Activated CD8-positive, alpha-beta memory T cell treated with anti-CD3 and anti-CD28 coated beads for 36 hours (primary cell): ENCODE measurements around the gene LST1. TPM values are rescaled to one million over a fixed set of nuclear protein-coding genes. Genes with fewer than 3 reads are reported as not detected.

Experiments
- CTCF ChIA-PET: fragments of 350-600 bp; sonication (Branson Sonifier 250); formaldehyde crosslinking; loops from one replicate; lab custom pipeline; 2021; ENCODE audit warnings: antibody characterized with exemption; lab: Charles Lee
- POLR2A ChIA-PET: fragments of 350-600 bp; sonication (Branson Sonifier 250); formaldehyde crosslinking; loops from one replicate; lab custom pipeline; 2021; ENCODE audit warnings: antibody characterized with exemption; lab: Charles Lee
- total RNA-seq, 2 experiments: library from RNA; stranded (reverse); gene quantifications; one replicate each; pipeline ENCODE4 v1.2.3, GENCODE V29; 2021

LST1 gene
- 10 to 100 TPM; 16.3 to 19.2 TPM for total RNA-seq

DNA sequence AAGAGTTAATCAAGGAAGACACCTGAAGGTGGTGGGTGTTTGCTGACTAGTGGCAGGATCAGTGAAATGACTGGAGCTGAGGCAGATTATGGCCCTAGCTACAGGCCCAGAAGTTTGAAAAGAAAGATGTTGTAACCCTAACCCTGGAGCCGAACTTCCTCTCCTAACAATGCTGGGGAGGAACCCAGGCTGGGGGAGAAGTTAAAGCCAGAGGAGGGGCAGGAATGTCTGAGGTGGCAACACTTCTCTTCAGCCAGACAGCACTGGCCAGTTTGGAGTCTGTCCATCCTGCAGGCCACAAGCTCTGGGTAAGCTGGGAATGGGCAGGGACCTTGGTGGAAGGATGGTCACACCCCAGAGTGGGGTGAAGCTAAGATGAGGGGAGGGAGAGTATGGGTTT, at the start of gene LST1:
LST1 (plus strand) TSS at position 270 of the 400 bp plus-strand sequence. CDS start 1,023 bp downstream, outside the sequence.
- POLR2A ChIA-PET: interaction anchor here (1.1 to 3.2 kb wide), 2 partner anchors 11 to 27 kb away, joined by 3 to 18 read pairs; partner anchors contain the start of gene TNF
- CTCF ChIA-PET: interaction anchor here (0.9 to 12.2 kb wide), 8 partner anchors 8 to 771 kb away, joined by 3 to 300 read pairs (median 9); partner anchors contain the start of genes ATP6V1G2, DDX39B, NCR3 and NFKBIL1

- ChIA-PET CTCF (interaction anchor here (1.3 to 24.4 kb wide), 4 partner anchors 7 to 58 kb away, joined by 3 to 348 read pairs (median 8); partner anchors contain the start of genes ATP6V1G2 and NCR3), POLR2A (no interaction called here)
Measured at GRCh38 chr6:31538805-31539400, 47.2 kb upstream of the LST1 start.

DNA sequence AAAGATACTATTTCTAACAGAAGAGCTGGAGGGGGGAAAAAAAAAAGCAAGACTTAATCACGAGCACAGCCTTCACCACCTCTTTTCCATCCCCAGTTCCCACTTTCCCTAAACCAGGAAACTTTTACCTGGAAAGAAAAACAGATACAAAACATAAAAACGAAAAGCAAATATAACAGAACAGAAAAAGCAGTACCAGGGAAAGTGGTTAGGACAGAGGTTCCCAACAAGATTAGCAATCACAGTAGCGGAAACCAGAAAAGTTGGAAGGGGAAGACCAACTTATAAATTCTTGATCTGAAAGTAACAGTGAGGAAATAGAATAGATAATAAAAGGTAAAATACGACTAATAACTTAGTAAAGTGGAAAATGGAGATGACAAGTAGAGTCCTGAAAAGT, 45.4 kb upstream of the LST1 start:
- CTCF ChIA-PET: interaction anchor here (1.5 to 24.4 kb wide), 4 partner anchors 42 to 56 kb away, joined by 6 to 348 read pairs (median 10); partner anchors contain the start of genes LST1, LTB and NCR3
- POLR2A ChIA-PET: interaction anchor here (1.0 to 2.9 kb wide), 4 partner anchors 34 to 274 kb away, joined by 5 to 23 read pairs (median 11); partner anchors contain the start of genes C6orf47, MICB and TNF

GRCh38 chr6:31541059-31541657, 44.9 kb upstream of the LST1 start:
- CTCF ChIA-PET: interaction anchor here (0.7 to 24.4 kb wide), 9 partner anchors 10 to 122 kb away, joined by 3 to 348 read pairs (median 6); partner anchors contain the start of genes LST1, LTB, MICB and NCR3
- POLR2A ChIA-PET: interaction anchor here (0.7 to 2.9 kb wide), 15 partner anchors 8 to 322 kb away, joined by 3 to 23 read pairs (median 5); partner anchors contain the start of genes C6orf47, LTB, MICB and NEU1

- POLR2A ChIA-PET: interaction anchor here (0.6 to 2.9 kb wide), 16 partner anchors 9 to 321 kb away, joined by 3 to 23 read pairs (median 5); partner anchors contain the start of genes C6orf47, LTB, MICB and NEU1
- CTCF ChIA-PET: interaction anchor here (0.7 to 24.4 kb wide), 11 partner anchors 9 to 122 kb away, joined by 3 to 348 read pairs (median 6); partner anchors contain the start of genes LST1, LTB, MICB and NCR3
Measured at GRCh38 chr6:31541658-31542521, 44.2 kb upstream of the LST1 start, which contains the start of gene DDX39B. DDX39B (minus strand) TSS chr6:31542003; CDS start chr6:31540532, 1,471 bp downstream.

- POLR2A ChIA-PET: no interaction called here
- CTCF ChIA-PET: interaction anchor here (8.7 to 24.4 kb wide), 2 partner anchors 40 to 53 kb away, joined by 112 to 348 read pairs; partner anchors contain the start of genes LST1, LTB and NCR3
Measured at GRCh38 chr6:31543639-31544038, 42.4 kb upstream of the LST1 start.

DNA sequence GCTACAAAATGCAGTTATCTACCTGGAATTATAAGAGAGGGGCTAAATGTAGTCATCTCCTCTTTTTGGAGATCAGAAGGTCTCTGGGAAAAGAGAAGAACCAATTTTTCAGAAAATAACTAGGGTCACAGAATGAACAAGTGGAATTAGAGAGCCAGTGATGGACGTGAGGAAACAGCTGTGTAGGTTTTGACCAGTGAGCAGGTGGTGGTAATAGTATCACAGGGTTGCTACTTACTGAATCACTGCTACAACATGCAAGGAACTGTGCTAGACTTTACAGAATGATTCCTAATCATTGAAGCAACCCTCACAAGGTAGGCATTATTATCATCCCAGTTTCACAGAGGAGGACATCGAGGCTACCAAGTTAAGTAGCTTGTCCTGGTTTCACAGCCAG, 41.4 kb upstream of the LST1 start:
- CTCF ChIA-PET: interaction anchor here (8.7 to 24.4 kb wide), 2 partner anchors 39 to 52 kb away, joined by 112 to 348 read pairs; partner anchors contain the start of genes LST1, LTB and NCR3
- POLR2A ChIA-PET: no interaction called here

GRCh38 chr6:31545291-31545690, 40.8 kb upstream of the LST1 start:
- ChIA-PET POLR2A (no interaction called here), CTCF (interaction anchor here (0.6 to 24.4 kb wide), 4 partner anchors 26 to 52 kb away, joined by 4 to 348 read pairs (median 88); partner anchors contain the start of genes LST1, LTB, NCR3 and TNF)

- POLR2A ChIA-PET: interaction anchor here (1.2 to 1.3 kb wide), 2 partner anchors 29 to 30 kb away, joined by 3 to 5 read pairs; partner anchors contain the start of gene TNF
- CTCF ChIA-PET: interaction anchor here (0.7 to 24.4 kb wide), 14 partner anchors 8 to 1702 kb away, joined by 3 to 348 read pairs (median 4); partner anchors contain the start of genes LST1, LTA, LTB and NCR3
Measured at GRCh38 chr6:31546339-31546957, 39.6 kb upstream of the LST1 start, which contains the start of gene ATP6V1G2. ATP6V1G2 (minus strand) TSS chr6:31546608; CDS start chr6:31546559, 49 bp downstream.

DNA sequence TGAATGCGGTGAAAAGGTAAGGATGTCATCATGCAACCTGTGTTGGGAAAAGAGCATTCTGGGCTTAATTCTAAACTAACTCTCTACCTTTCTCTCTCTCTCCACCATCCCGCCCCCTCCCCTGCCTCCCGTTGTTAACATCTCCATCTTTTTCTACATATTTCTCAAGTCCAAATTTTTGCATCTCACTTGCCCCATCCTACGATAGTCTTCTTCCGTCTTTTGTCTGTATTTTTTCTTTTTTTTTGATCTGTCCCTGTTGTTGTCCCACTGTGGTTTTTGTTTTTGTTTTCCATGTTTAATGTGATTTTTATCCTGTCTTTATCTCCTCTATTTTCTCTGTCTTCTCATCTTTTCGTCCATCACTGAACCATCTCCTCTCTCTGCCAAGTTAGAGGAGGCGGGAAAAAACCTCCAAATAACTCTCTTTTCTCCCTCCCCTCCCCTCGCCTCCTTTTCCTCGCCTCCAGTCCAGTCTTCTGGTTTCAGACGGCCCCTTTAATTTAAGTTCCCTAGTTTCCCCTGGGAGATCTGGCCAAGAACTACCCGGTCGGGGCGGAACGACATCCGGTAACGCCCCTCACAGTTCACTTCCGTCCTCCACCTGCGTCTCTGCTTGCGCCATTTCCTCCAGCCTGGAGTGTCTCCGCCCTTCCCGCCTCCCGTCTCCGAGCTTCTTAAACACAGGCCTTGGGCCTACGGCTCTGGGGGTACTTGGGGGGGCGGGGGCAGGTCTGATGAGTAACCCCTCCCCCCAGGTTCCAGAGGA, 38.9 kb upstream of the LST1 start, which contains the start of gene NFKBIL1:
NFKBIL1 (plus strand) TSS at position 651 of the 769 bp plus-strand sequence; CDS start at position 738, 87 bp downstream.
- ChIA-PET CTCF (interaction anchor here (0.7 to 24.4 kb wide), 13 partner anchors 9 to 1701 kb away, joined by 3 to 348 read pairs (median 4); partner anchors contain the start of genes LST1, LTA, LTB and NCR3), POLR2A (interaction anchor here (0.6 to 1.5 kb wide), 4 partner anchors 28 to 52 kb away, joined by 3 to 5 read pairs (median 4); partner anchors contain the start of gene TNF)

DNA sequence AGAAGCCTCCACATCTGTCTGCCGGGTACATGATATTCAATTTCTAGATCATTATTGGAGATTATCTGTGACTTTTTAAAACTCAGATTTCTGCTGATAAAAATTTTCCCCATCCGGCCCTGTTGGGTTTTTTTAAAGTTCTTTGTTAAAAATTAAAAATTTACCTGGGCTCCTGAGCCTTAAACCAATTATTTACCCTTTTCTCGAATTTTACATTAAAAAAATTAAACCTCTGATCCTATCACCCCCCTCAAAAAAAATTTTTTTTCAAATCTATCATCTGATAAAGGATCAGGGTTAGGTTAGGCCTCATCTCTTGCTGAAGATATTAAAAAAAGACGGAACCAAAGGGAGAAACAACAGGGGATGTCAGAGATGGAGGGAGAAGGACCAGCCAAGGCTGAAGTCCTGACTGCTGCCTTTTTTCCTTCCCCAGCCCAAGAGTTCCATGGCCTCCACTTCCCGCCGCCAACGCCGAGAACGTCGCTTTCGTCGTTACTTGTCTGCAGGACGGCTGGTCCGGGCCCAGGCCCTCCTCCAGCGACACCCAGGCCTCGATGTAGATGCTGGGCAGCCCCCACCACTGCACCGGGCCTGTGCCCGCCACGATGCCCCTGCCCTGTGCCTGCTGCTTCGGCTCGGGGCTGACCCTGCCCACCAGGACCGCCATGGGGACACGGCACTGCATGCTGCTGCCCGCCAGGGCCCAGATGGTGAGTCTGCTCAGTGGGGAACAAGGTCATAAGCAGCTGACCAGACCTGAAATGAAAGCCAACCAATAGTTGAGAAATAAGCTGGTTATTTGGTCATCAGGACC, 38.1 kb upstream of the LST1 start:
- CTCF ChIA-PET: interaction anchor here (0.7 to 24.4 kb wide), 7 partner anchors 12 to 67 kb away, joined by 3 to 348 read pairs (median 12); partner anchors contain the start of genes AIF1, LST1, LTB and NCR3
- POLR2A ChIA-PET: interaction anchor here (1.2 to 1.5 kb wide), 3 partner anchors 27 to 51 kb away, joined by 3 to 5 read pairs (median 4); partner anchors contain the start of gene TNF

GRCh38 chr6:31548544-31548873, 37.6 kb upstream of the LST1 start:
- ChIA-PET POLR2A (interaction anchor here (0.5 to 1.5 kb wide), 2 partner anchors 24 to 50 kb away, joined by 4 read pairs; no protein-coding TSS in a partner anchor), CTCF (interaction anchor here (1.1 to 24.4 kb wide), 6 partner anchors 11 to 67 kb away, joined by 3 to 348 read pairs (median 38); partner anchors contain the start of genes AIF1, LST1, LTB and NCR3)

DNA sequence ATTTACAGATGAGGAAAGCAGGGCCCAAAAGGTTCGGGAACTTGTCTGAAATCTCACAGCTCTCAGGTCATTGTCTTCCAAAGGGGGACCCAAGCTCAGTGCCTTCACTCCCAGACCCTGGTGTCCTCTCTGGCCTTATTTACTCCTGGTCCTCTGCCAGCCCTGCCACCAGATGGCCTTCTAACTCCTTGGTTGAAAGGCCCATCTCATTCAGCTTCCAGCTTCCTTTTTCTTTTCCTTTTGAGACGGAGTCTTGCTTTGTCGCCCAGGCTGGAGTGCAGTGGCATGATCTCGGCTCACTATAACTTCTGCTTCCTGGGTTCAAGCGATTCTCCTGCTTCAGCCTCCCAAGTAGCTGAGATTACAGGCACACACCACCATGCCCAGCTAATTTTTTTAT, 34.7 kb upstream of the LST1 start:
- CTCF ChIA-PET: interaction anchor here (0.7 to 24.4 kb wide), 13 partner anchors 8 to 103 kb away, joined by 3 to 348 read pairs (median 5); partner anchors contain the start of genes DDX39B, LST1, LTB and NCR3
- POLR2A ChIA-PET: interaction anchor here (0.8 to 2.2 kb wide), 5 partner anchors 10 to 69 kb away, joined by 3 to 9 read pairs (median 3); partner anchors contain the start of genes DDX39B and TNF

DNA sequence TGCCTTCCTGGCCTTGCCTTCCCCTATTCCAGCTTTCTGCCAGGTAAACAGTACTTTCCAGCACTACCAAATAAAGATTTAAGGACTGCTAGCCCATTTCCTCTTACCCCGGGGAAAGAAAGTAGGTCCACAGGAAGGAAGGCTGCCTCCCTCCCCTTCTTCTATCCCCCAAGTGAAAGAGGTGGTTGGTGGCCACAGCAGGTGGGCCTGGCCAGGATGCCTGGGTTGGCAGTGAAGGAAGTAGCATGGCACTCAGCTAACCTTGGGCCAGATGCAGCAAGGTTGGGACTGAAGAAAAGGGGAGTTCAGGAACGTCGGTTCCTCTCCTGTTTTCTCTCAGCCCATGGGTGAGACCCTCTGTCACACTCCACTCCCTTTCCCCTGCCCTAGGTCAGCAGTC, 29.8 kb upstream of the LST1 start:
- ChIA-PET CTCF (interaction anchor here (6.9 to 24.4 kb wide), 3 partner anchors 15 to 41 kb away, joined by 52 to 348 read pairs (median 80); partner anchors contain the start of genes LTA, LTB, NCR3 and TNF), POLR2A (interaction anchor here (0.6 to 1.0 kb wide), 3 partner anchors 18 to 20 kb away, joined by 3 to 4 read pairs (median 3); partner anchors contain the start of gene TNF)
